Large intestine (tissue), 3 donors: ENCODE data around the gene EHMT2. TPM values are rescaled to one million over a fixed set of nuclear protein-coding genes. Genes with fewer than 3 reads are reported as not detected.
"Not testable (repeated sequence)": the region's sequence is repeated elsewhere in the genome, so short reads cannot be mapped to it uniquely, and the experiment has no call there.

Source experiments
- DNase-seq, 2 donors: peaks; one replicate each; pipeline versions ENCODE4 v3.0.0 to v3.0.0-alpha.2; 2013
- H3K27ac ChIP-seq: one replicate; pipeline ENCODE4 v1.5.1; 2013; ENCODE audit warnings: low read length
- H3K27me3 ChIP-seq: 2 replicates; pipeline ENCODE4 v1.6.1; 2013; ENCODE audit warnings: low read length; ENCODE audit not compliant: control insufficient read depth, insufficient read depth
- H3K36me3 ChIP-seq: 2 replicates; pipeline ENCODE4 v1.6.1; 2013; ENCODE audit warnings: low read length; ENCODE audit not compliant: control insufficient read depth, insufficient read depth
- H3K4me1 ChIP-seq: one replicate; pipeline ENCODE4 v1.6.1; 2013; ENCODE audit warnings: low read length; ENCODE audit not compliant: control insufficient read depth, insufficient read depth
- H3K4me3 ChIP-seq: one replicate; pipeline ENCODE4 v1.5.1; 2013; ENCODE audit warnings: low read length
- H3K9me3 ChIP-seq: one replicate; pipeline ENCODE4 v1.6.1; 2013; ENCODE audit warnings: mild to moderate bottlenecking, low read depth, low read length, moderate library complexity; ENCODE audit not compliant: control insufficient read depth
- WGBS: methylation state at CpG from one replicate; pipeline ENCODE4 v1.1.5; 2013; ENCODE audit warnings: low lambda C conversion rate; ENCODE audit not compliant: insufficient coverage; 5-methylcytosine and 5-hydroxymethylcytosine counted together
- polyA plus RNA-seq: library from polyadenylated mRNA; unstranded; fragments of 120-200 nt; gene quantifications from one replicate; pipeline ENCODE4 v1.2.1, GENCODE V29; 2013

EHMT2 gene
- polyA plus RNA-seq, 1 donor: 50.5 TPM

DNA sequence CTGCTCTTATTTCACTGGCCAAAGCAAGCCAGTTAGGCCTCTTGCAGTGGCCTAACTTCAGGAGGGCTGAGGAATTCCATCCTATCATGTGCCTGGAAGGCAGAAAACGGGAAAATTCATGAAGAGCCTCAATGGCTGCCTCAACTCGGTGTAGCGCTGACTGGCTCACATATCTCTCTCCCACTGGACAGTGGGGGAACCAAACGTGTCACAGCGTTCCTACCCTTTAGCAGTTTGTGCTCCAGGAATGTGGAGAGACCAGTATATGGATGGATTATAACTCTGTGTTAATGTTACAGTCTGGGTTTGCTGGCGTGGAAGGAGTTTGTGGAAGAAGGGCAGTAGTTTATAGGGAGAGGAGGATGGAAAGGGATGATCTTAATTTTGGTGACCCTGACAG is 18.3 kb upstream of the EHMT2 start:
- H3K27me3 ChIP-seq: no peaks in the 10 kb centered on the region
- DNase-seq: no peak
- no CpG with 5 or more reads among the region's 6 CpGs for WGBS
- no peaks in the 10 kb centered on the region for H3K4me1 ChIP-seq
- H3K9me3 ChIP-seq: no peaks in the 10 kb centered on the region
- H3K27ac ChIP-seq: no peak overlapping the region
- H3K4me3 ChIP-seq: no peak overlapping the region
- H3K36me3 ChIP-seq: no peaks in the 10 kb centered on the region

- DNase-seq: no peak
Observed at GRCh38 chr6:31915351-31915750, 17.9 kb upstream of the EHMT2 start.

DNA sequence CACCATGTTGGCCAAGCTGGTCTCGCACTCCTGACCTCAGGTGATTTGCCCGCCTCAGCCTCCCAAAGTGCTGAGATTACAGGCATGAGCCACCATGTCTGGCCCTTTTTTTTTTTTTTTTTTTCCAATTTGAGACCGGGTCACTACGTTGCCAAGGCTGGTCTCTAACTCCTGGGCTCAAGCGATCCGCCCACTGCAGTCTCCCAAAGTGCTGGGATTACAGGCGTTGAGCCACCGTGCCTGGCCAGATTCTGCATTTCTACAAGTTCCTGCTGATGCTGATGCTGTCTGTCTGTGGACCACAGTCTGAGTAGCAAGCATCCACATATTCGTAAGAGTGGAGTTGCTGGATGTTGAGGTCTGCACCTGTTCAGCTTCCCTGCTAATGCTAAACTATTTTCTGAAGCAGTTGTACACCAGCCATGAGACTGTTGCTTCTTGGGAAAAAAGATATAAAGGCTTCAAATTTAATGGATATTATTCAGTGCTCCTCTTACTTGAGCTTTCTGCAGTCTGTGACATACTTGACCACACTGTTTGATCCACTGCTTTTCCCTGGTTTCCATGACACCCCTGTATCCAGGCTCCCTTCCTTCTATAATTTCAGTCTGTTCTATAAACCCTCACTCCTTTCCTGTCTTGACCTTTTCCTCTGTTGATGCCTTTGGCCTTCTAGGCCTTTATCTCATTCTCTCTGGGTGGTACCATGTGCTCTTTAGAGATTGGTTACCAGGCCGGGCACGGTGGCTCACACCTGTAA is 14.5 kb upstream of the EHMT2 start:
- Histone ChIP-seq H3K4me3 (no peak overlapping the region), H3K4me1 (no peaks in the 10 kb centered on the region), H3K27ac (no peak overlapping the region), H3K27me3 (no peaks in the 10 kb centered on the region), H3K9me3 (no peaks in the 10 kb centered on the region), H3K36me3 (no peaks in the 10 kb centered on the region)
- WGBS: no CpG with 5 or more reads among the region's 11 CpGs
- DNase-seq: no peak

More at GRCh38 chr6:31915351-31915750, 17.9 kb upstream of the EHMT2 start:
- no peaks in the 10 kb centered on the region for H3K27me3 ChIP-seq
- no peak overlapping the region for H3K27ac ChIP-seq
- no peaks in the 10 kb centered on the region for H3K4me1 ChIP-seq
- no peaks in the 10 kb centered on the region for H3K9me3 ChIP-seq
- H3K36me3 ChIP-seq: no peaks in the 10 kb centered on the region
- H3K4me3 ChIP-seq: no peak overlapping the region

GRCh38 chr6:31909298-31909697 is 11.8 kb upstream of the EHMT2 start:
- H3K27ac ChIP-seq, H3K4me1 ChIP-seq, H3K9me3 ChIP-seq, H3K36me3 ChIP-seq, H3K4me3 ChIP-seq, H3K27me3 ChIP-seq, DNase-seq: not testable (repeated sequence)
- no CpG with 5 or more reads among the region's 7 CpGs for WGBS

DNA sequence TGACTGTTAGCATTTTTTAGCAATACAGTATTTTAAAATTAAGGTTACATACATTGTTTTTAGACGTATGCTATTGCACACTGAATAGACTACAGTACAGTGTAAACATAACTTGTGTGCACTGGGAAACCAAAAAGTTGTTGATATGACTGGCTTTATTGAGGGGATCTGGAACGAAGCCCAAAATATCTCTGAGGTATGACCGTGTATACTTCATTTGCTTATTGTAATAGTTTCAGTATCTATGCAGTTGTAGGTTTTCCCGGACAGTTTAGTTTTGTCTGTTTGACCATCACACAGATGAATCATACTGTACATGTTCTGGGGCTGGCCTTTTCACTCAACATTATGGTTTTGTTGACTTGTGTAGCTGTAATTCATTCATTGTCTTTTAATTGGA is 11.3 kb upstream of the EHMT2 start:
- Histone ChIP-seq H3K9me3 (no peaks in the 10 kb centered on the region), H3K27ac (no peak overlapping the region), H3K27me3 (peaks cover 6% of the 10 kb centered on the region), H3K36me3 (no peaks in the 10 kb centered on the region), H3K4me3 (no peak overlapping the region), H3K4me1 (no peaks in the 10 kb centered on the region)
- no peak for DNase-seq
- WGBS: 50% methylated on average over 1 of the region's 4 CpGs

DNA sequence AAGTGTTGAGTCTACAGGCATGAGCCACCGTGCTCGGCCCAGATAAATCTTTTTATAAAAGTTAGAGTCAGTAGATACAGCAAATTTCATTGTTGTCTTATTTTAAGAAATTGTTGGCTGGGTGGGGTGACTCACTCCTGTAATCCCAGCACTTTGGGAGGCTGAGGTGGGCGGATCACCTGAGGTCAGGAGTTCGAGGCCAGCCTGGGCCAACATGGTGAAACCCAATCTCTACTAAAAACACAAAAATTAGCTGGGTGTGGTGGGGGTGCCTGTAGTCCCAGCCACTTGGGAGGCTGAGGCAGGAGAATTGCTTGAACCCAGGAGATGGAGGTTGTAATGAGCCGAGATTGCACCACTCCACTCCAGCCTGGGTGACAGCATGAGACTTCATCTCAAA is 10.8 kb upstream of the EHMT2 start:
- not testable (repeated sequence) for H3K4me1 ChIP-seq, DNase-seq, H3K4me3 ChIP-seq, H3K9me3 ChIP-seq, H3K27ac ChIP-seq, H3K36me3 ChIP-seq, H3K27me3 ChIP-seq
- WGBS: no CpG with 5 or more reads among the region's 5 CpGs

DNA sequence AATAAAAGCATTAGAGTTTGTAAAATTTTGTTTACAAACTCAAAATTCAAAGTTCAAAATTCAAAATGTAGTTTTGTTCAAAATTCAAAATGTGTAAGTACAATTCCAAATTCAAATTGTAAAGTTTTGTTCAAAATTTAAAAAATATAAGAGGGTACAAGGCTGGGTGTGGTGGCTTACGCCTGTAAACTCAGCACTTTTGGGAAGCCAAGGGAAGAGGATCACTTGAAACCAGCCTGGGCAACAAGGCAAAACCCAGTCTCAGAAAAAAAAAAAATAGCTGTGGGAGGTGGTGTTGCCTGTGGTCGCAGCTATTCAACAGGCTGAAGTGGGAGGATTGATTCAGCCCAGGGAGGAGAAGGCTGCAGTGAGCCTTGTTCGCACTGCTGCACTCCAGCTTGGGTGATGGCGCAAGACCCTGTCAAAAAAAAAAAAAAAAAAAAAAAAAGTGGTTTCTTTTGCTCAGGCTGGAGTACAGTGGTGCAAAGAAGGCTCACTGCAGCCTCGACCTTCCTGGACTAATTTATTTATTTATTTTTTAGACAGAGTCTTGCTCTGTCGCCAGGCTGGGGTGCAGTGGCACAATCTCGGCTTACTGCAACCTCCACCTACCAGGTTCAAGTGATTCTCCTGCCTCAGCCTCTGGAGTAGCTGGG is 9.8 kb upstream of the EHMT2 start:
- DNase-seq: no peak
- Histone ChIP-seq H3K27ac (no peak overlapping the region), H3K36me3 (no peaks in the 10 kb centered on the region), H3K27me3 (peaks cover 6% of the 10 kb centered on the region), H3K9me3 (no peaks in the 10 kb centered on the region), H3K4me1 (peaks cover 5% of the 10 kb centered on the region), H3K4me3 (no peak overlapping the region)
- 100% methylated on average over 1 of the region's 7 CpGs for WGBS

DNA sequence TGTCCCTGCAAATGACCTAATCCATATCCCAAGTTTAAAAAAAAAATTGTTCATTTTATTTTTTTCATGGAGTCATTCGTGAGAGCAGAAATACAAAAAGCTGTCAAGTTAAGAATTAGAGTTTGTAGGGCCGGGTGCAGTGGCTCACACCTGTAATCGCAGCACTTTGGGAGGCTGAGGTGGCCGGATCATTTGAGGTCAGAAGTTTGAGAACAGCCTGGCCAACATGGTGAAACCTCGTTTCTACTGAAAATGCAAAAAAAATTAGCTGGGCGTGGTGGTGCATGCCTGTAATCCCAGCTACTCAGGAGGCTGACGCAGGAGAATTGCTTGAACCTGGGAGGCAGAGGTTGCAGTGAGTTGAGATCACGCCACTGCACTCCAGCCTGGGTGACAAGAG is 9.2 kb upstream of the EHMT2 start:
- WGBS: no CpG with 5 or more reads among the region's 8 CpGs
- not testable (repeated sequence) for H3K4me1 ChIP-seq, H3K27me3 ChIP-seq, H3K36me3 ChIP-seq, DNase-seq, H3K9me3 ChIP-seq, H3K27ac ChIP-seq, H3K4me3 ChIP-seq

- Histone ChIP-seq H3K9me3 (no peaks in the 10 kb centered on the region), H3K27me3 (peaks cover 6% of the 10 kb centered on the region), H3K27ac (no peak overlapping the region), H3K36me3 (no peaks in the 10 kb centered on the region), H3K4me3 (no peak overlapping the region), H3K4me1 (peaks cover 8% of the 10 kb centered on the region)
- DNase-seq: no peak
- WGBS: 29% methylated on average over 1 of the region's 4 CpGs
Observed at GRCh38 chr6:31906122-31906521, 8.6 kb upstream of the EHMT2 start.

DNA sequence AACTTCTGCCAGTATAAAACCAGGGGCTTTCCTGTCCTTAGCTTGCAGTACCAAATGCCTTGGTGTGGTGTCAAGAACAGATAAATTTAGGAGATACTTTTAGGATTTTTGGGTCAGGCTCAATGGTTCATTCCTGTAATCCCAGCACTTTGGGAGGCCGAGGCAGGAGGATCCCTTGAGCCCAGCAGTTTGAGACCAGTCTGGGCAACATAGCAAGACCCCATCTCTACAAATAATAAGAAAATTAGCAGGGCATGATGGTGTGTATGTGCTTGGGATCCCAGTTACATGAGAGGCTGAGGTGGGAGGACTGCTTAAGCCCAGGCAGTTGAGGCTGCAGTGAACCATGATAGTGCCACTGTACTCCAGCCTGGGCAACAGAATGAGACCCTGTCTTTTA is 7.5 kb upstream of the EHMT2 start:
- WGBS: no CpG with 5 or more reads among the region's 1 CpG

DNA sequence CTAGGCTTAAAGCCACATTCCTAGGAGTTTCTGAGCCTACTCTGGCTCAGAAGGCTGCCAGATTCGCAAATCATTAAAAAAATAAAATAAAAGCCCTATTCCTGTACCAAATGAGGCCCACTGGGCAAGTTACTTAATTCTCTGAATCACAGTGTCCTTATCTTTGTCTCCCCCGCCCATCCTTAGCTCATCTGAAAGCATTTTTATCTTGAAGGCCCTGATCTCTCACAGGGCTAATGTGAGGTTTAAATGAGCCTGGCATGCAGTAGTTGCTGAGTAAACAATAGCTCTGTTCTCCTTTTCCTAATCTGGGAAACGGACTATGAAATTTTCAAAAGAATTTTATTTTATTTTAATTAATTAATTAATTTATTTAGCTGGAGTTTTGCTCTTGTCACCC is 6.5 kb upstream of the EHMT2 start:
- peaks cover 6% of the 10 kb centered on the region for H3K27me3 ChIP-seq
- H3K27ac ChIP-seq: no peak overlapping the region
- DNase-seq: no peak
- H3K4me1 ChIP-seq: peaks cover 12% of the 10 kb centered on the region
- WGBS: no CpG with 5 or more reads among the region's 3 CpGs
- H3K9me3 ChIP-seq: no peaks in the 10 kb centered on the region
- peaks cover 2% of the 10 kb centered on the region for H3K36me3 ChIP-seq
- H3K4me3 ChIP-seq: no peak overlapping the region

More for the DNA sequence above, 7.5 kb upstream of the EHMT2 start:
- Histone ChIP-seq H3K36me3 (no peaks in the 10 kb centered on the region), H3K27me3 (peaks cover 6% of the 10 kb centered on the region), H3K27ac (no peak overlapping the region), H3K4me1 (peaks cover 12% of the 10 kb centered on the region), H3K9me3 (no peaks in the 10 kb centered on the region), H3K4me3 (no peak overlapping the region)
- DNase-seq: no peak
